PC-3 (cell line): ENCODE data around the gene WDR7. TPM values are rescaled to one million over a fixed set of nuclear protein-coding genes. Genes with fewer than 3 reads are reported as not detected.

Experiments used
- ATAC-seq: fragments of 200-7000 bp; cut with Tn5 transposase; 2 replicates; pipeline ENCODE4 v1.9.1; 2020; ENCODE audit warnings: mild to moderate bottlenecking, moderate library complexity
- BruUV-seq: library from RNA; stranded (reverse); fragments of 400-500 nt; replicated peaks from 2 replicates; lab custom pipeline; 2021; lab: Mats Ljungman, UMichigan
- CTCF ChIA-PET: fragments of 300-600 bp; sonication (Branson Sonifier 250); formaldehyde crosslinking; loops from one replicate; lab custom pipeline; 2022; ENCODE audit warnings: antibody characterized with exemption; lab: Charles Lee
- POLR2A ChIA-PET: fragments of 300-600 bp; sonication (Branson Sonifier 250); formaldehyde crosslinking; loops from one replicate; lab custom pipeline; 2022; ENCODE audit warnings: antibody characterized with exemption; ENCODE audit not compliant: unreplicated experiment; lab: Charles Lee
- DNase-seq: peaks from one replicate; pipeline ENCODE4 v3.0.0-alpha.2; 2015
- H2AFZ ChIP-seq: fragments of 300-600 bp; sonication (generic); 2 replicates; pipeline ENCODE4 v1.6.0; 2016; ENCODE audit warnings: antibody characterized with exemption, low read length
- H3F3A ChIP-seq: fragments of 300-600 bp; sonication (generic); one replicate; pipeline ENCODE4 v1.6.0; 2017; ENCODE audit warnings: antibody characterized with exemption, low read length, control low read depth, mild to moderate bottlenecking; ENCODE audit not compliant: unreplicated experiment
- H3K27ac ChIP-seq: fragments of 300-600 bp; sonication (generic); 2 replicates; pipeline ENCODE4 v1.5.1; 2016; ENCODE audit warnings: mild to moderate bottlenecking, low read length
- H3K27me3 ChIP-seq: fragments of 300-600 bp; sonication (generic); 2 replicates; pipeline ENCODE4 v1.6.1; 2016; ENCODE audit warnings: low read length, mixed read lengths
- H3K36me3 ChIP-seq: fragments of 300-600 bp; sonication (generic); 2 replicates; pipeline ENCODE4 v1.6.1; 2016; ENCODE audit warnings: low read depth, mixed run types, low read length, mixed read lengths
- H3K4me1 ChIP-seq: fragments of 300-600 bp; sonication (generic); 2 replicates; pipeline ENCODE4 v1.5.1; 2016; ENCODE audit warnings: low read length; ENCODE audit not compliant: insufficient read depth
- H3K4me2 ChIP-seq: fragments of 300-600 bp; sonication (generic); 2 replicates; pipeline ENCODE4 v1.6.0; 2016; ENCODE audit warnings: low read length
- H3K4me3 ChIP-seq: fragments of 300-600 bp; sonication (generic); 2 replicates; pipeline ENCODE4 v1.5.1; 2016; ENCODE audit warnings: mild to moderate bottlenecking, low read length, mixed read lengths
- H3K79me2 ChIP-seq: fragments of 300-600 bp; sonication (generic); 2 replicates; pipeline ENCODE4 v1.6.1; 2017; ENCODE audit warnings: low read length, mixed read lengths
- H3K9ac ChIP-seq: fragments of 300-600 bp; sonication (generic); 2 replicates; pipeline ENCODE4 v1.6.0; 2016; ENCODE audit warnings: mild to moderate bottlenecking, low read length
- H3K9me2 ChIP-seq: fragments of 300-600 bp; sonication (generic); replicated peaks from 2 replicates; pipeline ENCODE4 v1.6.1; 2016; ENCODE audit warnings: mixed run types, low read length, mixed read lengths
- H3K9me3 ChIP-seq: fragments of 300-600 bp; sonication (generic); 2 replicates; pipeline ENCODE4 v1.6.1; 2016; ENCODE audit warnings: low read length, mixed read lengths
- H4K20me1 ChIP-seq: fragments of 300-600 bp; sonication (generic); 2 replicates; pipeline ENCODE4 v1.6.1; 2016; ENCODE audit warnings: low read length, mixed read lengths
- CTCF ChIP-seq: fragments of 300-600 bp; sonication (generic); conservative IDR thresholded peaks from 2 replicates; pipeline ENCODE4 v1.5.1; 2017; ENCODE audit warnings: antibody characterized with exemption, low read depth, mild to moderate bottlenecking, low read length
- EZH2 ChIP-seq: fragments of 300-600 bp; sonication (generic); IDR thresholded peaks from one replicate; pipeline ENCODE4 v1.6.1; 2017; ENCODE audit warnings: antibody characterized with exemption, mild to moderate bottlenecking, low read length; ENCODE audit not compliant: unreplicated experiment
- EZH2phosphoT487 ChIP-seq: fragments of 300-600 bp; sonication (generic); IDR thresholded peaks from 2 replicates; pipeline ENCODE4 v1.6.1; 2018; ENCODE audit warnings: mild to moderate bottlenecking, antibody characterized with exemption, low read length, borderline replicate concordance
- intact Hi-C: fragments of 100-400 bp; cut with micrococcal nuclease; formaldehyde crosslinking; loops from 2 replicates; pipeline ENCODE4 v1.9.0; 2023
- total RNA-seq: library from RNA; depleted of rRNA; stranded (reverse); fragments of >200 nt; gene quantifications from 2 replicates; pipeline ENCODE4 v1.2.3, GENCODE V29; 2014

WDR7 gene
- total RNA-seq, 1 experiment from 2014 or later: 16.0 TPM

GRCh38 chr18:56803051-56803450 lies 151.9 kb downstream of the WDR7 start:
- H3K4me2 ChIP-seq: no peak overlapping the region
- no peaks in the 10 kb centered on the region for H3F3A ChIP-seq
- no peak overlapping the region for H3K4me3 ChIP-seq
- no TSS peak for BruUV-seq
- ChIA-PET CTCF (no interaction called here), POLR2A (no interaction called here)
- H3K4me1 ChIP-seq: peaks cover 15% of the 10 kb centered on the region
- no peaks in the 10 kb centered on the region for H3K9me3 ChIP-seq
- no peaks in the 10 kb centered on the region for H4K20me1 ChIP-seq
- H3K79me2 ChIP-seq: no peaks in the 10 kb centered on the region
- no peak overlapping the region for H3K9ac ChIP-seq
- no peaks in the 10 kb centered on the region for H3K27me3 ChIP-seq
- H3K27ac ChIP-seq: no peak overlapping the region
- no peaks in the 10 kb centered on the region for H3K36me3 ChIP-seq
- no peak for DNase-seq
- no peak for ATAC-seq
- no peaks in the 10 kb centered on the region for H3K9me2 ChIP-seq
- no peak overlapping the region for H2AFZ ChIP-seq
- TF ChIP-seq EZH2 (no peak), EZH2phosphoT487 (no peak), CTCF (no peak)
- intact Hi-C loops: no loop called here

GRCh38 chr18:56804395-56804794 lies 153.2 kb downstream of the WDR7 start:
- no peak for TF ChIP-seq CTCF
- no peak for TF ChIP-seq EZH2
- ChIA-PET POLR2A (no interaction called here), CTCF (no interaction called here)
- ATAC-seq (no peak), DNase-seq (no peak)
- Histone ChIP-seq H3K4me1 (peaks cover 8% of the 10 kb centered on the region), H3K79me2 (no peaks in the 10 kb centered on the region), H4K20me1 (no peaks in the 10 kb centered on the region), H3K9me2 (no peaks in the 10 kb centered on the region), H3K4me3 (no peak overlapping the region), H3F3A (no peaks in the 10 kb centered on the region), H3K9me3 (no peaks in the 10 kb centered on the region), H3K27me3 (no peaks in the 10 kb centered on the region), H3K27ac (no peak overlapping the region), H3K36me3 (no peaks in the 10 kb centered on the region), H3K9ac (no peak overlapping the region), H3K4me2 (no peak overlapping the region), H2AFZ (no peak overlapping the region)
- no TSS peak for BruUV-seq
- intact Hi-C loops: no loop called here

- no peaks in the 10 kb centered on the region for H3F3A ChIP-seq
- TF ChIP-seq EZH2 (no peak), CTCF (no peak)
- H3K4me1 ChIP-seq: no peaks in the 10 kb centered on the region
- no peak overlapping the region for H3K4me2 ChIP-seq
- BruUV-seq: no TSS peak
- H3K9me3 ChIP-seq: no peaks in the 10 kb centered on the region
- H3K4me3 ChIP-seq: no peak overlapping the region
- no peaks in the 10 kb centered on the region for H3K36me3 ChIP-seq
- no peaks in the 10 kb centered on the region for H3K27me3 ChIP-seq
- H3K27ac ChIP-seq: no peak overlapping the region
- ChIA-PET CTCF (no interaction called here), POLR2A (no interaction called here)
- DNase-seq: no peak
- H3K79me2 ChIP-seq: no peaks in the 10 kb centered on the region
- H2AFZ ChIP-seq: no peak overlapping the region
- no peaks in the 10 kb centered on the region for H3K9me2 ChIP-seq
- intact Hi-C loops: no loop called here
- no peaks in the 10 kb centered on the region for H4K20me1 ChIP-seq
- ATAC-seq: no peak
- no peak overlapping the region for H3K9ac ChIP-seq
Measured at GRCh38 chr18:56807901-56808300, 156.7 kb downstream of the WDR7 start.
